GM12891 (cell line): Measurements from ENCODE around the gene CAV2.

Source experiments
- POLR2A ChIP-seq: IDR thresholded peaks from 2 replicates; pipeline ENCODE4 v1.6.1; 2011; ENCODE audit warnings: low read depth, low read length, control low read depth
- POLR2AphosphoS5 ChIP-seq: IDR thresholded peaks from 2 replicates; pipeline ENCODE4 v1.6.1; 2011; ENCODE audit warnings: low read depth, low read length, control low read depth
- SPI1 ChIP-seq: IDR thresholded peaks from 2 replicates; pipeline ENCODE4 v1.6.1; 2011; ENCODE audit warnings: low read depth, low read length, control low read depth
- TAF1 ChIP-seq: IDR thresholded peaks from 2 replicates; pipeline ENCODE4 v1.6.1; 2011; ENCODE audit warnings: low read depth, low read length, control low read depth

- TF ChIP-seq TAF1 = no peak
- TF ChIP-seq POLR2AphosphoS5 = no peak
- no peak for TF ChIP-seq POLR2A
- no peak for TF ChIP-seq SPI1
Observed at GRCh38 chr7:116549370-116549769, 49.8 kb downstream of the CAV2 start.
